WTC11 (cell line): ENCODE data around the gene LTBP1. TPM values are rescaled to one million over a fixed set of nuclear protein-coding genes. Genes with fewer than 3 reads are reported as not detected.

Experiments
- ATF1 ChIP-seq: sonication (generic); formaldehyde crosslinking; IDR thresholded peaks from 2 replicates; pipeline ENCODE4 v1.8.1; 2023; ENCODE audit warnings: mild to moderate bottlenecking, moderate library complexity, missing genetic modification reagents
- ESRRA ChIP-seq: sonication (generic); formaldehyde crosslinking; IDR thresholded peaks from 2 replicates; pipeline ENCODE4 v1.8.1; 2022; ENCODE audit warnings: mild to moderate bottlenecking, missing genetic modification reagents, borderline replicate concordance
- ETV6 ChIP-seq: sonication (generic); formaldehyde crosslinking; IDR thresholded peaks from 2 replicates; pipeline ENCODE4 v1.8.1; 2022; ENCODE audit warnings: mild to moderate bottlenecking, missing genetic modification reagents
- NR1H2 ChIP-seq: sonication (generic); formaldehyde crosslinking; IDR thresholded peaks from 2 replicates; pipeline ENCODE4 v1.9.0; 2021; ENCODE audit warnings: mild to moderate bottlenecking, moderate library complexity, missing genetic modification reagents
- TEAD1 ChIP-seq: sonication (generic); formaldehyde crosslinking; IDR thresholded peaks from 2 replicates; pipeline ENCODE4 v1.8.0; 2022; ENCODE audit warnings: mild to moderate bottlenecking, missing genetic modification reagents
- ZNF396 ChIP-seq: fragments of 250-450 bp; sonication (Bioruptor Pico); IDR thresholded peaks from 2 replicates; pipeline ENCODE4 v1.8.0; 2021; ENCODE audit warnings: mild to moderate bottlenecking, moderate library complexity, borderline replicate concordance
- total RNA-seq: library from RNA; stranded (reverse); gene quantifications from 3 replicates; pipeline ENCODE4 v1.2.3, GENCODE V29; 2021
- TF ChIP-seq, protein P1 (sequence below): sonication (generic); formaldehyde crosslinking; IDR thresholded peaks from 2 replicates; pipeline ENCODE4 v1.8.1; 2022; ENCODE audit warnings: missing genetic modification reagents, borderline replicate concordance
- TF ChIP-seq, protein P2 (sequence below): sonication (generic); formaldehyde crosslinking; IDR thresholded peaks from 2 replicates; pipeline ENCODE4 v1.8.0; 2023; ENCODE audit warnings: mild to moderate bottlenecking, missing genetic modification reagents
- TF ChIP-seq, protein P3 (sequence below): sonication (generic); formaldehyde crosslinking; IDR thresholded peaks from 2 replicates; pipeline ENCODE4 v1.8.1; 2023; ENCODE audit warnings: mild to moderate bottlenecking, missing genetic modification reagents
- TF ChIP-seq, protein P4 (sequence below): fragments of 250-450 bp; sonication (Bioruptor Pico); conservative IDR thresholded peaks from 2 replicates; pipeline ENCODE4 v1.9.0; 2021; ENCODE audit warnings: mild to moderate bottlenecking
- TF ChIP-seq, protein P5 (sequence below): sonication (generic); formaldehyde crosslinking; IDR thresholded peaks from 2 replicates; pipeline ENCODE4 v1.8.1; 2023; ENCODE audit warnings: mild to moderate bottlenecking, missing genetic modification reagents, borderline replicate concordance
- TF ChIP-seq, protein P6 (sequence below): fragments of 250-450 bp; sonication (Bioruptor Pico); IDR thresholded peaks from 2 replicates; pipeline ENCODE4 v1.9.0; 2021; ENCODE audit warnings: mild to moderate bottlenecking

The LTBP1 gene
- total RNA-seq, 1 experiment from 2014 or later = 33.6 TPM

DNA sequence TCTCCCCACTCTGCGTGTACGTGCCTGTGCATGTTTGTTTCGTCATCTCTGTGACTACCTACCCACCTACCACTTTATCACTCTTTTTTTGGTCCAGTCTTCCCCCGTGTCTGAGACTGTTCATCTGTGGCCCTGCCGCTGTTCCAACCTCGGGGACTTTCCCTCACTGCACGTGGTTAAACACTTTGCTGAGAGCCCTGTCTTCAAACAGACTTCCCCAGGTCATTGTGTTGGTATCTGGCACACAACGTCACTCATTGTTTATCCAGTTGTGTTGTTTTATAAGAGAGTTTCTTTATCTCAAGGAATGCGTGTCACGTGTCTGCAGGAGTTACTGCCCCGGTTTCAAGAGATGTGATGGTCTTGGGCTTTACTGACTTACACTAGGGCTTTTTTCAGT lies 267.7 kb downstream of the LTBP1 start (continued):
- TF ChIP-seq, protein P1, sequence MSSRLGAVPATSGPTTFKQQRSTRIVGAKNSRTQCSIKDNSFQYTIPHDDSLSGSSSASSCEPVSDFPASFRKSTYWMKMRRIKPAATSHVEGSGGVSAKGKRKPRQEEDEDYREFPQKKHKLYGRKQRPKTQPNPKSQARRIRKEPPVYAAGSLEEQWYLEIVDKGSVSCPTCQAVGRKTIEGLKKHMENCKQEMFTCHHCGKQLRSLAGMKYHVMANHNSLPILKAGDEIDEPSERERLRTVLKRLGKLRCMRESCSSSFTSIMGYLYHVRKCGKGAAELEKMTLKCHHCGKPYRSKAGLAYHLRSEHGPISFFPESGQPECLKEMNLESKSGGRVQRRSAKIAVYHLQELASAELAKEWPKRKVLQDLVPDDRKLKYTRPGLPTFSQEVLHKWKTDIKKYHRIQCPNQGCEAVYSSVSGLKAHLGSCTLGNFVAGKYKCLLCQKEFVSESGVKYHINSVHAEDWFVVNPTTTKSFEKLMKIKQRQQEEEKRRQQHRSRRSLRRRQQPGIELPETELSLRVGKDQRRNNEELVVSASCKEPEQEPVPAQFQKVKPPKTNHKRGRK = no peak
- TF ChIP-seq, protein P2, sequence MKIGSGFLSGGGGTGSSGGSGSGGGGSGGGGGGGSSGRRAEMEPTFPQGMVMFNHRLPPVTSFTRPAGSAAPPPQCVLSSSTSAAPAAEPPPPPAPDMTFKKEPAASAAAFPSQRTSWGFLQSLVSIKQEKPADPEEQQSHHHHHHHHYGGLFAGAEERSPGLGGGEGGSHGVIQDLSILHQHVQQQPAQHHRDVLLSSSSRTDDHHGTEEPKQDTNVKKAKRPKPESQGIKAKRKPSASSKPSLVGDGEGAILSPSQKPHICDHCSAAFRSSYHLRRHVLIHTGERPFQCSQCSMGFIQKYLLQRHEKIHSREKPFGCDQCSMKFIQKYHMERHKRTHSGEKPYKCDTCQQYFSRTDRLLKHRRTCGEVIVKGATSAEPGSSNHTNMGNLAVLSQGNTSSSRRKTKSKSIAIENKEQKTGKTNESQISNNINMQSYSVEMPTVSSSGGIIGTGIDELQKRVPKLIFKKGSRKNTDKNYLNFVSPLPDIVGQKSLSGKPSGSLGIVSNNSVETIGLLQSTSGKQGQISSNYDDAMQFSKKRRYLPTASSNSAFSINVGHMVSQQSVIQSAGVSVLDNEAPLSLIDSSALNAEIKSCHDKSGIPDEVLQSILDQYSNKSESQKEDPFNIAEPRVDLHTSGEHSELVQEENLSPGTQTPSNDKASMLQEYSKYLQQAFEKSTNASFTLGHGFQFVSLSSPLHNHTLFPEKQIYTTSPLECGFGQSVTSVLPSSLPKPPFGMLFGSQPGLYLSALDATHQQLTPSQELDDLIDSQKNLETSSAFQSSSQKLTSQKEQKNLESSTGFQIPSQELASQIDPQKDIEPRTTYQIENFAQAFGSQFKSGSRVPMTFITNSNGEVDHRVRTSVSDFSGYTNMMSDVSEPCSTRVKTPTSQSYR (CRISPR knock-in tag) = no peak
- TF ChIP-seq, protein P3, sequence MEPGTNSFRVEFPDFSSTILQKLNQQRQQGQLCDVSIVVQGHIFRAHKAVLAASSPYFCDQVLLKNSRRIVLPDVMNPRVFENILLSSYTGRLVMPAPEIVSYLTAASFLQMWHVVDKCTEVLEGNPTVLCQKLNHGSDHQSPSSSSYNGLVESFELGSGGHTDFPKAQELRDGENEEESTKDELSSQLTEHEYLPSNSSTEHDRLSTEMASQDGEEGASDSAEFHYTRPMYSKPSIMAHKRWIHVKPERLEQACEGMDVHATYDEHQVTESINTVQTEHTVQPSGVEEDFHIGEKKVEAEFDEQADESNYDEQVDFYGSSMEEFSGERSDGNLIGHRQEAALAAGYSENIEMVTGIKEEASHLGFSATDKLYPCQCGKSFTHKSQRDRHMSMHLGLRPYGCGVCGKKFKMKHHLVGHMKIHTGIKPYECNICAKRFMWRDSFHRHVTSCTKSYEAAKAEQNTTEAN = no peak
- TF ChIP-seq ATF1 (CRISPR knock-in tag) (no peak), TEAD1 (CRISPR knock-in tag) (no peak), ESRRA (CRISPR knock-in tag) (no peak), ETV6 (CRISPR knock-in tag) (no peak), ZNF396 (CRISPR knock-in tag) (no peak), NR1H2 (CRISPR knock-in tag) (no peak)
- TF ChIP-seq, protein P4, sequence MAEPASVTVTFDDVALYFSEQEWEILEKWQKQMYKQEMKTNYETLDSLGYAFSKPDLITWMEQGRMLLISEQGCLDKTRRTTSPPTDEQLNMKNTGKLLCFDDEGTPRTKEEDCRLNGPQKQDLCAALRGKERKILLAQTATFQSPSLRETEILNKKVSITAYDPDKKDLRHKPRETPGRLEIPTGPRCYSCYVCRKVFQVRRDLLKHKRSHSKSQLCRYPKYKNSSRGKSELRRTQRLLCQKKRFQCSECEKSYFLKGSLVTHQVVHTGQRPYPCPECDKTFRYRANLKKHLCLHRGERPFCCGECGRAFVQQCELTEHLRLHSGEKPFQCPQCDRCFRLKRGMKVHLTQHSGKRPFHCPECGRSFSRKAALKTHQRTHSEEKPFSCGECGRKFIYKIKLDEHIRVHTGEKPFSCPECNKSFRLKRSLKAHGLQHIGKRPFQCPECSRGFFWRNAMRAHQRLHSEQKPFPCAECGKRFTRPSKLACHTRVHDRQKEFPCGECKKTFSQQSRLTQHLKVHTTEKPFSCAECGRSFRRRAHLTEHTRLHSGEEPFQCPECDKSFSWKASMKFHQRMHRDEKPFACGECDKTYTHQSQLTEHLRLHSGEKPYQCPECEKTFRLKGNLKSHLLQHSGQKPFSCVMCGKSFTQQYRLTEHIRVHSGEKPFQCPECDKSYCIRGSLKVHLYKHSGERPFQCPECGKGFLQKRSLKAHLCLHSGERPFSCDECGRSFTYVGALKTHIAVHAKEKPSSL (CRISPR knock-in tag) = no peak
- TF ChIP-seq, protein P5, sequence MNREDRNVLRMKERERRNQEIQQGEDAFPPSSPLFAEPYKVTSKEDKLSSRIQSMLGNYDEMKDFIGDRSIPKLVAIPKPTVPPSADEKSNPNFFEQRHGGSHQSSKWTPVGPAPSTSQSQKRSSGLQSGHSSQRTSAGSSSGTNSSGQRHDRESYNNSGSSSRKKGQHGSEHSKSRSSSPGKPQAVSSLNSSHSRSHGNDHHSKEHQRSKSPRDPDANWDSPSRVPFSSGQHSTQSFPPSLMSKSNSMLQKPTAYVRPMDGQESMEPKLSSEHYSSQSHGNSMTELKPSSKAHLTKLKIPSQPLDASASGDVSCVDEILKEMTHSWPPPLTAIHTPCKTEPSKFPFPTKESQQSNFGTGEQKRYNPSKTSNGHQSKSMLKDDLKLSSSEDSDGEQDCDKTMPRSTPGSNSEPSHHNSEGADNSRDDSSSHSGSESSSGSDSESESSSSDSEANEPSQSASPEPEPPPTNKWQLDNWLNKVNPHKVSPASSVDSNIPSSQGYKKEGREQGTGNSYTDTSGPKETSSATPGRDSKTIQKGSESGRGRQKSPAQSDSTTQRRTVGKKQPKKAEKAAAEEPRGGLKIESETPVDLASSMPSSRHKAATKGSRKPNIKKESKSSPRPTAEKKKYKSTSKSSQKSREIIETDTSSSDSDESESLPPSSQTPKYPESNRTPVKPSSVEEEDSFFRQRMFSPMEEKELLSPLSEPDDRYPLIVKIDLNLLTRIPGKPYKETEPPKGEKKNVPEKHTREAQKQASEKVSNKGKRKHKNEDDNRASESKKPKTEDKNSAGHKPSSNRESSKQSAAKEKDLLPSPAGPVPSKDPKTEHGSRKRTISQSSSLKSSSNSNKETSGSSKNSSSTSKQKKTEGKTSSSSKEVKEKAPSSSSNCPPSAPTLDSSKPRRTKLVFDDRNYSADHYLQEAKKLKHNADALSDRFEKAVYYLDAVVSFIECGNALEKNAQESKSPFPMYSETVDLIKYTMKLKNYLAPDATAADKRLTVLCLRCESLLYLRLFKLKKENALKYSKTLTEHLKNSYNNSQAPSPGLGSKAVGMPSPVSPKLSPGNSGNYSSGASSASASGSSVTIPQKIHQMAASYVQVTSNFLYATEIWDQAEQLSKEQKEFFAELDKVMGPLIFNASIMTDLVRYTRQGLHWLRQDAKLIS (CRISPR knock-in tag) = no peak
- TF ChIP-seq, protein P6, sequence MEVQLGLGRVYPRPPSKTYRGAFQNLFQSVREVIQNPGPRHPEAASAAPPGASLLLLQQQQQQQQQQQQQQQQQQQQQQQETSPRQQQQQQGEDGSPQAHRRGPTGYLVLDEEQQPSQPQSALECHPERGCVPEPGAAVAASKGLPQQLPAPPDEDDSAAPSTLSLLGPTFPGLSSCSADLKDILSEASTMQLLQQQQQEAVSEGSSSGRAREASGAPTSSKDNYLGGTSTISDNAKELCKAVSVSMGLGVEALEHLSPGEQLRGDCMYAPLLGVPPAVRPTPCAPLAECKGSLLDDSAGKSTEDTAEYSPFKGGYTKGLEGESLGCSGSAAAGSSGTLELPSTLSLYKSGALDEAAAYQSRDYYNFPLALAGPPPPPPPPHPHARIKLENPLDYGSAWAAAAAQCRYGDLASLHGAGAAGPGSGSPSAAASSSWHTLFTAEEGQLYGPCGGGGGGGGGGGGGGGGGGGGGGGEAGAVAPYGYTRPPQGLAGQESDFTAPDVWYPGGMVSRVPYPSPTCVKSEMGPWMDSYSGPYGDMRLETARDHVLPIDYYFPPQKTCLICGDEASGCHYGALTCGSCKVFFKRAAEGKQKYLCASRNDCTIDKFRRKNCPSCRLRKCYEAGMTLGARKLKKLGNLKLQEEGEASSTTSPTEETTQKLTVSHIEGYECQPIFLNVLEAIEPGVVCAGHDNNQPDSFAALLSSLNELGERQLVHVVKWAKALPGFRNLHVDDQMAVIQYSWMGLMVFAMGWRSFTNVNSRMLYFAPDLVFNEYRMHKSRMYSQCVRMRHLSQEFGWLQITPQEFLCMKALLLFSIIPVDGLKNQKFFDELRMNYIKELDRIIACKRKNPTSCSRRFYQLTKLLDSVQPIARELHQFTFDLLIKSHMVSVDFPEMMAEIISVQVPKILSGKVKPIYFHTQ (CRISPR knock-in tag) = no peak
- TF ChIP-seq, all 79 proteins: peak for 0
